ENCODE data around the gene ULK4.
"Not testable (repeated sequence)": the region's sequence is repeated elsewhere in the genome, so short reads cannot be mapped to it uniquely, and the experiment has no call there.

ULK4 gene

DNA sequence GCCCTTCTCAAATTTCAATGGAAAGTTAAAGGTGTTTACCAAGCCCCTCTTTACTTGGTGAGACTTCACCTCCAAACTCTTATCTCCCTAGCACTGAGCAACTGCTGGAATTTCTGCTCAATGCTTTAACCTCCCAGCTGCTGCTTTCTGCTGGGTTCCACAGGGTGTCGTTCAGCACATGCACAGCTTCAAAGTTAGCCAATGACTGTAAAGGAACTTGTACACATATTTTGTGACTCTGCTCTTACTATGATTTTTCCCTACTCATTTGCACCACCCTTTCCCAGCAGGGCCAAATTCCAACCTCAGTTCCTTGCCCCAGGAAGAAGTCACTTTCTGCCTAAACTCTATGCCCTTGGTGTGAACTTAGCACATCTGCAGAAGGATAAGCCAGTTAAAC is 89.7 kb downstream of the ULK4 start:
- DNase-seq (ENCODE audit: low read depth in 2 of 2, low spot score in 1 of 2) = no peak

DNA sequence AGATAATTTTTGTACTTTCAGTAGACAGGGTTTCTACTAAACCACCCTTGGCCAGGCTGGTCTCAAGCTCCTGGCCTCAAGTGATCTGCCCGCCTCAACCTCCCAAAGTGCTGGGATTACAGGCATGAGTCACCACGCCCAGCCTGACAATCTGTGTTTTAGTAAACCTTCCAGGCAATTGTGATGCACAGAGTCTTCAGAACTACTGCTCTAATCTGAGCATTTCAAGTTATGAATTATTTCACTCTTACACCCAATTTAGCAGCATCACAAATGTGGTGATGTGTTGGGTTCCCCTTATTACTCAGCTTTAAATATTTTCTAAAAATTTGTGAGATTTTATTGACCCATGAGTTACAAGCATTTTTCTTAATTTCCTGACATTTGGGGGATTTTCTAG is 94.4 kb downstream of the ULK4 start:
- no peak for DNase-seq (ENCODE audit: low read depth in 2 of 2, low spot score in 1 of 2)

DNA sequence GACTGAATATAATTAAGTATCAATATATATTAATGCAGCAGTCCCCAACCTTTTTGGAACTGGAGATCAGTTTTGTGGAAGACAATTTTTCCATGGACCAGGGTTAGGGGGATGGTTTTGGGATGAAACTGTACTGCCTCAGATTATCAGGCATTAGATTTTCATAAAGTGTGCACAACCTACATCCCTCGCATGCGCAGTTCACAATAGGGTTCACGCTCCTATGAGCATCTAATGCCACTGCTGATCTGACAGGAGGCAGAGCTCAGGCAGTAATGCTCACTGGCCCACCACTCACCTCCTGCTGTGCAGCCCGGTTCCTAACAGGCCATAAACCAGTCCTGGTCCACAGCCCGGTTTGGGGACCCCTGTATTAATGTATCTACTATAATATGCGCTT is 95.6 kb downstream of the ULK4 start:
- DNase-seq (ENCODE audit: low read depth in 2 of 2, low spot score in 1 of 2) = no peak

DNA sequence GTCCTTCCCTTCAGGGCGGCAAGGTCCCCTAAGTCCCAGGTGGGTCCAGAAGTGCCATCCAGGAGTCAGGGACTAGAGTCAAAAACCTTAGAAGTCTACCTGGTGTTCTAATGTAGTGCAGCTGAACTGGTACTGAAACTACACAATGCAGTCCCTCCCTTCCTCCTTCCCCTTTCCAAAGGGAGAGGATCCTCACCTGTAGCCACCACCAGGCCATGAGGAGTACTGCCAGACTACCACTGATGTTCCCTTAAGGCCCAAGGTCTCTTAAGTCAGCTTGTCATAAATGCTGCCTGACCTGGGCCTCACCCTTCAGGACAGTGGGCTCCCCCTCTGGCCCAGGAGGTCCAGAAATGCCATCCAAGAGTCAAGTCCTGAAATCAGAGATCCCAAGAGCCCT is 98.9 kb downstream of the ULK4 start:
- DNase-seq (ENCODE audit: low read depth in 2 of 2, low spot score in 1 of 2) = no peak

GRCh38 chr3:41860489-41860888 is 101.4 kb downstream of the ULK4 start:
- DNase-seq (ENCODE audit: low read depth in 2 of 2, low spot score in 1 of 2) = not testable (repeated sequence)

- DNase-seq (ENCODE audit: low read depth in 2 of 2, low spot score in 1 of 2) = no peak
These were observed 106.9 kb downstream of the ULK4 start for GRCh38 chr3:41854956-41855355.

DNA sequence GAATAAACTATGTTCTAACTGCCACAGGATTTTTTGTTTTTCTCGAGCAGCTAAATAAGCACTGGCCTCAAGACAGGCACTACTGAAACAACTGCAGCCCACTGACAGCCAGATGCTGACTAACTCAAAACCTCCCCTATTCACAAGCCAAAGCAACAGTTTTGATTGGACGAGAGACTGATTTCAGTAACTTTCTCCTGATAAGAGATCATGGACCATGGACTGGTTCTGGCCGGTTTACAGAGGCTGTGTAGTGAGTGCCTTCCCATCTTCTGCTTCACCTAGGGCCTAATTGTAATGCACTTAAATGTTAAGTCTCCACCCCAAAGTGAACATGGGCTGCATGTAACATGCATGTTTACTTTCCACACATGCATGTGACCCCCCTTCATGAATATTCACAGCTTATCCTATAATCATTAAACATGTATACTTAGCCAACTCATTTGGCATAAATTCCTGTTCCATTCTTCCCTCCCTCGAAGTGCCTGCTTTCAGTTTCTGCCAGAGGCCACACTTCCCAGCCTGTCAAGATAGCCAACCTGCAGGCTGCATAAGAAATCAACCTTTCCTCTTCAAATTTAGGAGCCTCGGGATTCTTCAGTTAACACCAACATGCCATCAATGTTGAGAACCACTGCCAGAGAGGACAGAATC is 108.2 kb downstream of the ULK4 start:
- no peak for DNase-seq (ENCODE audit: low read depth in 2 of 2, low spot score in 1 of 2)

GRCh38 chr3:41848753-41849574 is 112.9 kb downstream of the ULK4 start:
- no peak for DNase-seq (ENCODE audit: low read depth in 2 of 2, low spot score in 1 of 2)

DNA sequence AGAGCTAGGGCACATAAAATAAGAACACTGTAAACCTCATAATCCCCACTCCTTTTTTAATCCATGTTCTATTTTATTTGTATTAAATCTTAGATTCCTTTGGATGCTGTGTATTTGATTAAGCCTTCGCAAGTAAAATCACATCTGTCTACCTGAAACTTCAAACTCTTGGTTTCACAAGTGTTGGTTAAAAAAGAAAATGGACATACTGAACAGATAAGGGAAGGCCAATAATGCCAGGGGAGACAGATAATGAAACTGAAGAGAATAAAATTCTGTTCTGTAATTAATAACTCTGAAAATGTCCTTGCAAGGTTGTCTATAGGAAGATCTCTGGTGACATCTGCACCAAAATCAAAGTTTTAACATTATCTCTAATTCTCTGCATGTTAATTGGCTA is 114.2 kb downstream of the ULK4 start:
- DNase-seq (ENCODE audit: low read depth in 2 of 2, low spot score in 1 of 2) = no peak

DNA sequence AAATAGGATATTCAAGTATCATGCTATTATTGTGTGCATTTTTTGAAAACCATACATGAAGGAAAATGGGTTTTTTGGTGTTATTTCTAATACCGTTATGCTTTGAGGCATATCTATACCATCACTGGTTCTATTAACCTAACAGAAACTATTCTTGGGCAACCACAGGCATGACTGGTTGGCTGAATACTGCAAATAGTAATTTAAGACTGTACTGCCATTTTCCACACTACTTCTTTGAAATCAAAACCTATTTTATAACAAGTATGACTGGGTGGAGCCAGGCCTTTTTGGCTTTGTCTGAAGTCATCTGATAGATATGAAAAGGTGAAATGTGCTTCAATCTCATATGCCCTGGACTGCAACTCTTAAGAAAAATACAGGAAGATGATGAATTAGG is 115.1 kb downstream of the ULK4 start:
- DNase-seq (ENCODE audit: low read depth in 2 of 2, low spot score in 1 of 2) = no peak

GRCh38 chr3:41845826-41846225 is 116.1 kb downstream of the ULK4 start:
- DNase-seq (ENCODE audit: low read depth in 2 of 2, low spot score in 1 of 2) = no peak

DNA sequence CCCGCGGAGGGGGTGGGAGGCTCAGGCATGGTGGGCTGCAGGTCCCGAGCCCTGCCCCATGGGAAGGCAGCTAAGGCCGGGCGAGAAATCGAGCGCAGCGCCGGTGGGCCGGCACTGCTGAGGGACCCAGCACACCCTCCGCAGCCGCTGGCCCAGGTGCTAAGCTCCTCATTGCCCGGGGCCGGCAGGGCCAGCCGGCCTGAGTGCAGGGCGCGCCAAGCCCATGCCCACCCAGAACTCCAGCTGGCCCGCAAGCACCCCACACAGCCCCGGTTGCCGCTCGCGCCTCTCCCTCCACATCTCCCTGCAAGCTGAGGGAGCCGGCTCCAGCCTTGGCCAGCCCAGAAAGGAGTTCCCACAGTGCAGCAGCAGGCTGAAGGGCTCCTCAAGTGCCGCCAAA is 117.6 kb downstream of the ULK4 start:
- not testable (repeated sequence) for DNase-seq (ENCODE audit: low read depth in 2 of 2, low spot score in 1 of 2)

DNA sequence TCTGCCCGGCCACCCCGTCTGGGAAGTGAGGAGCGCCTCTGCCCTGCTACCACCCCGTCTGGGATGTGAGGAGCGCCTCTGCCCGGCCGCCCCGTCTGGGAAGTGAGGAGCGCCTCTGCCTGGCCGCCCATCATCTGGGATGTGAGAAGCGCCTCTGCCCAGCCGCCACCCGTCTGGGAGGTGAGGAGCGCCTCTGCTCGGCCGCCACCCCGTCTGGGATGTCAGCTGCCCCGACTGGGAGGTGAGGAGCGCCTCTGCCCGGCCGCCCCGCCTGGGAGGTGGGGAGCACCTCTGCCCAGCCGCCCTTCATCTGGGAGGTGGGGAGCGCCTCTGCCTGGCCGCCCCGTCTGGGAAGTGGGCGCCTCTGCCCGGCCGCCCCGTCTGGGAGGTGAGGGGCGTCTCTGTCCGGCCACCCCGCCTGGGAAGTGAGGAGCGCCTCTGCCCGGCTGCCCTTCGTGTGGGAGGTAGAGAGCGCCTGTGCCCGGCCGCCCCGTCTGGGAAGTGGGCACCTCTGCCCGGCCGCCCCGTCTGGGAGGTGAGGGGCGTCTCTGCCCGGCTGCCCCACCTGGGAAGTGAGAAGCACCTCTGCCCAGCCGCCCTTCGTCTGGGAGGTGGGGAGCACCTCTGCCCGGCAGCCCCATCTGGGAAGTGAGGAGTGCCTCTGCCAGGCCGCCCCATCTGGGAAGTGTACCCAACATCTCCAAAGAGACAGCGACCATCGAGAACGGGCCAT is 120.8 kb downstream of the ULK4 start:
- DNase-seq (ENCODE audit: low read depth in 2 of 2, low spot score in 1 of 2) = not testable (repeated sequence)

- no peak for DNase-seq (ENCODE audit: low read depth in 2 of 2, low spot score in 1 of 2)
These were observed 125.4 kb downstream of the ULK4 start for GRCh38 chr3:41836360-41837134.

DNA sequence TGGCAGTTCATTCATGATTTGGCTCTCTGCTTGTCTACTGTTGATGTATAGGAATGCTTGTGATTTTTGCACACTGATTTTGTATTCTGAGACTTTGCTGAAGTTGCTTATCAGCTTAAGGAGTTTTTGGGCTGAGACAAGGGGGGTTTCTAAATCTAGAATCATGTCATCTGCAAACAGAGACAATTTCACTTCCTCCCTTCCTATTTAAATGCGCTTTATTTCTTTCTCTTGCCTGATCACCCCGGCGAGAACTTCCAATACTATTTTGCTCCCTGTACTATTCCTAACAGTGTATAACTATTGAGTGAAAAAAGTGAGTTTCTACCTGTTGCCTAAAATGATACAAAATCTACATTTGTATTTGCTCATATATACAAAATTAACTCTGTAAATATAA is 128.3 kb downstream of the ULK4 start:
- DNase-seq (ENCODE audit: low read depth in 2 of 2, low spot score in 1 of 2) = no peak

- DNase-seq (ENCODE audit: low read depth in 2 of 2, low spot score in 1 of 2) = no peak
These were observed 142.7 kb downstream of the ULK4 start for GRCh38 chr3:41819236-41819635.

GRCh38 chr3:41808618-41809017 is 153.3 kb downstream of the ULK4 start:
- DNase-seq (ENCODE audit: low read depth in 2 of 2, low spot score in 1 of 2) = no peak

- DNase-seq (ENCODE audit: low read depth in 2 of 2, low spot score in 1 of 2) = no peak
These were observed 153.8 kb downstream of the ULK4 start for GRCh38 chr3:41808152-41808551.

DNA sequence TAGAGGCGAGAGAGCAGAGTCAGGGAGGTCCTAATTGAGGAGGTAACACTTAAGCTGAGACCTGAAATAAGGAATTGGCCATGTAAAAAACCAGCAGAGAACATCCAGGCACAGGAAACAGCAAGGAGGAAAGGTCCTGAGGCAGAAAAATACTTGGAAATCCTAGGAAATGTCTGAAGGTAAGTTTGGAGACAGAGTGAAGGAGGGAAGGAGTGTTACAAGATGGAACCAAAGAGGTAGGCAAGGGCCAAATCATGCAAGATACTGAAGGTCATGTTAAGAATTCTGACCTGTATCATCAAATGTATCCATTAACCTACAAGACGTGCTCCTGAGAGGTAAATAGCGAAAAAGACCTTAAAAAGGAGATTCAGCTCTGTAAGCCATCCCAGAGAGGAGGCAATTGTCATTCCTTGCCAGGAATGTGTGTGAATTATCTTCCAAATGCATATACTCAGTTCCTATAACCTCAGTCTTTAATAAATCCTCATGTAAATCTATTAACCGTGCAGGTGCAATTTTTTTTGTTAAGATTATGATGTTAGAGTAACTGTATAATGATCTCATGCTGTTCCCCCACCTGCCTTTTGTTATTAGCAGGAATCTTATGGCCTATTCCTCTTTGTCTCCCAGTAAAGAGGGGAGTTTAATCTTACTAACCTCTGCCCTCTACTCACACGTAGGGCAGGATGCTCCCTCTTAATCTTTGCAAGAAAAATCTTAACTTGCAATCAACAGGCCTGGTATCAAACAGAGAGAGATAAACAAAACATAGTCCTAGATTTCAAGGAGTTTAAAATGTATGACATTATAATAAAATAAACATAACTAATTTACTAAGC is 166.9 kb downstream of the ULK4 start:
- DNase-seq (ENCODE audit: low read depth in 2 of 2, low spot score in 1 of 2) = no peak

DNA sequence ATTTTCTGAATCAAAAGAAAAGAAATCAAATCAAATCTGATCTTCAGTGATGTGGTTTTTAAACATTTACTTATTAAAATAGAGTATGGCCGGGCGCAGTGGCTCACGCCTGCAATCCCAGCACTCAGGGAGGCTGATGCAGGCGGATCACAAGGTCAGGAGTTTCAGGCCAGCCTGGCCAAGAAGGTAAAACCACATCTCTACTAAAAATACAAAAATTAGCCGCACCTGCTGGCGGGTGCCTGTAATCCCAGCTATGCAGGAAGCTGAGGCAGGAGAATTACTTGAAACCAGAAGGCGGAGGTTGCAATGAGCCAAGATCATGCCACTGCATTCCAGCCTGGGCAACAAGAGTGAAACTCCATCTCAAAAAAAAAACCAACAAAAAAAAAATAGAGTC is 169.1 kb downstream of the ULK4 start:
- DNase-seq (ENCODE audit: low read depth in 2 of 2, low spot score in 1 of 2) = no peak

Measured in stimulated activated CD8-positive, alpha-beta memory T cell treated with anti-CD3 and anti-CD28 coated beads, Interleukin-4, amount 100 ng/mL, for 4 hours (primary cell).